ENCODE results near the gene ORC6.

ORC6 gene

GRCh38 chr16:46687486-46687885 is 2.0 kb upstream of the ORC6 start:
- H3K36me3 ChIP-seq (ENCODE audit: control insufficient read depth, low read depth, low read length), result peaks cover 18% of the 10 kb centered on the region
- no peaks in the 10 kb centered on the region for H3K9me3 ChIP-seq (ENCODE audit: control insufficient read depth, low read depth, low read length)
- H3K27ac ChIP-seq (ENCODE audit: low read length), result no peak overlapping the region
- no peaks in the 10 kb centered on the region for H3K27me3 ChIP-seq (ENCODE audit: control insufficient read depth, insufficient read depth, low read length)
- H3K9ac ChIP-seq (ENCODE audit: low read length), result peak overlapping the region; percentile 92
- peaks cover 18% of the 10 kb centered on the region for H3K4me1 ChIP-seq (ENCODE audit: control insufficient read depth, low read depth, low read length)
- H3K4me3 ChIP-seq (ENCODE audit: low read length), result peak overlapping the region; percentile 90

- Histone ChIP-seq H3K4me3 (ENCODE audit: low read length) (peak overlapping the region; percentile 90), H3K4me1 (ENCODE audit: control insufficient read depth, low read depth, low read length) (peaks cover 18% of the 10 kb centered on the region), H3K36me3 (ENCODE audit: control insufficient read depth, low read depth, low read length) (peaks cover 24% of the 10 kb centered on the region), H3K9ac (ENCODE audit: low read length) (peak overlapping the region; percentile 92), H3K9me3 (ENCODE audit: control insufficient read depth, low read depth, low read length) (no peaks in the 10 kb centered on the region), H3K27ac (ENCODE audit: low read length) (peak overlapping the region; percentile 63), H3K27me3 (ENCODE audit: control insufficient read depth, insufficient read depth, low read length) (no peaks in the 10 kb centered on the region)
These were observed 1.3 kb upstream of the ORC6 start for GRCh38 chr16:46688101-46688653.

GRCh38 chr16:46688654-46689364 is 650 bp upstream of the ORC6 start, which contains the start of gene VPS35:
VPS35 (minus strand) TSS chr16:46689178; CDS start chr16:46689133, 45 bp downstream.
- Histone ChIP-seq H3K9ac (ENCODE audit: low read length) (peak within 1 kb of the TSS; percentile 92), H3K36me3 (ENCODE audit: control insufficient read depth, low read depth, low read length) (peaks cover 28% of the 10 kb centered on the region), H3K4me1 (ENCODE audit: control insufficient read depth, low read depth, low read length) (peaks cover 18% of the 10 kb centered on the region), H3K4me3 (ENCODE audit: low read length) (peak within 1 kb of the TSS; percentile 90), H3K9me3 (ENCODE audit: control insufficient read depth, low read depth, low read length) (no peaks in the 10 kb centered on the region), H3K27me3 (ENCODE audit: control insufficient read depth, insufficient read depth, low read length) (no peaks in the 10 kb centered on the region), H3K27ac (ENCODE audit: low read length) (peak within 1 kb of the TSS; percentile 63)

GRCh38 chr16:46690281-46691178 is 1.1 kb downstream of the ORC6 start:
- Histone ChIP-seq H3K9me3 (ENCODE audit: control insufficient read depth, low read depth, low read length) (no peaks in the 10 kb centered on the region), H3K36me3 (ENCODE audit: control insufficient read depth, low read depth, low read length) (peaks cover 38% of the 10 kb centered on the region), H3K4me1 (ENCODE audit: control insufficient read depth, low read depth, low read length) (peaks cover 18% of the 10 kb centered on the region), H3K9ac (ENCODE audit: low read length) (peak overlapping the region; percentile 92), H3K27ac (ENCODE audit: low read length) (peak overlapping the region; percentile 47), H3K27me3 (ENCODE audit: control insufficient read depth, insufficient read depth, low read length) (no peaks in the 10 kb centered on the region), H3K4me3 (ENCODE audit: low read length) (peak overlapping the region; percentile 90)

GRCh38 chr16:46691726-46692125 is 2.3 kb downstream of the ORC6 start:
- H3K27ac ChIP-seq (ENCODE audit: low read length), result no peak overlapping the region
- H3K27me3 ChIP-seq (ENCODE audit: control insufficient read depth, insufficient read depth, low read length), result no peaks in the 10 kb centered on the region
- H3K9me3 ChIP-seq (ENCODE audit: control insufficient read depth, low read depth, low read length), result no peaks in the 10 kb centered on the region
- H3K4me3 ChIP-seq (ENCODE audit: low read length), result peak overlapping the region; percentile 90
- H3K4me1 ChIP-seq (ENCODE audit: control insufficient read depth, low read depth, low read length), result peaks cover 16% of the 10 kb centered on the region
- peaks cover 50% of the 10 kb centered on the region for H3K36me3 ChIP-seq (ENCODE audit: control insufficient read depth, low read depth, low read length)
- no peak overlapping the region for H3K9ac ChIP-seq (ENCODE audit: low read length)

- H3K9me3 ChIP-seq (ENCODE audit: control insufficient read depth, low read depth, low read length), result no peaks in the 10 kb centered on the region
- H3K36me3 ChIP-seq (ENCODE audit: control insufficient read depth, low read depth, low read length), result peaks cover 68% of the 10 kb centered on the region
- H3K27ac ChIP-seq (ENCODE audit: low read length), result no peak overlapping the region
These were observed 4.1 kb downstream of the ORC6 start for GRCh38 chr16:46693598-46693997.

GRCh38 chr16:46695937-46696336 is 6.5 kb downstream of the ORC6 start:
- peaks cover 5% of the 10 kb centered on the region for H3K4me1 ChIP-seq (ENCODE audit: control insufficient read depth, low read depth, low read length)
- H3K27me3 ChIP-seq (ENCODE audit: control insufficient read depth, insufficient read depth, low read length), result no peaks in the 10 kb centered on the region
- H3K9me3 ChIP-seq (ENCODE audit: control insufficient read depth, low read depth, low read length), result no peaks in the 10 kb centered on the region
- H3K4me3 ChIP-seq (ENCODE audit: low read length), result no peak overlapping the region
- H3K27ac ChIP-seq (ENCODE audit: low read length), result no peak overlapping the region
- no peak overlapping the region for H3K9ac ChIP-seq (ENCODE audit: low read length)
- H3K36me3 ChIP-seq (ENCODE audit: control insufficient read depth, low read depth, low read length), result peaks cover 72% of the 10 kb centered on the region

More at GRCh38 chr16:46693598-46693997, 4.1 kb downstream of the ORC6 start:
- Histone ChIP-seq H3K9ac (ENCODE audit: low read length) (no peak overlapping the region), H3K4me3 (ENCODE audit: low read length) (no peak overlapping the region), H3K27me3 (ENCODE audit: control insufficient read depth, insufficient read depth, low read length) (no peaks in the 10 kb centered on the region), H3K4me1 (ENCODE audit: control insufficient read depth, low read depth, low read length) (peaks cover 8% of the 10 kb centered on the region)

GRCh38 chr16:46696957-46697356 is 7.5 kb downstream of the ORC6 start:
- H3K36me3 ChIP-seq (ENCODE audit: control insufficient read depth, low read depth, low read length), result peaks cover 62% of the 10 kb centered on the region
- H3K27ac ChIP-seq (ENCODE audit: low read length), result no peak overlapping the region
- no peak overlapping the region for H3K4me3 ChIP-seq (ENCODE audit: low read length)
- H3K4me1 ChIP-seq (ENCODE audit: control insufficient read depth, low read depth, low read length), result no peaks in the 10 kb centered on the region
- H3K9me3 ChIP-seq (ENCODE audit: control insufficient read depth, low read depth, low read length), result no peaks in the 10 kb centered on the region
- no peak overlapping the region for H3K9ac ChIP-seq (ENCODE audit: low read length)
- no peaks in the 10 kb centered on the region for H3K27me3 ChIP-seq (ENCODE audit: control insufficient read depth, insufficient read depth, low read length)

- Histone ChIP-seq H3K4me1 (ENCODE audit: control insufficient read depth, low read depth, low read length) (no peaks in the 10 kb centered on the region), H3K4me3 (ENCODE audit: low read length) (no peak overlapping the region), H3K36me3 (ENCODE audit: control insufficient read depth, low read depth, low read length) (peaks cover 44% of the 10 kb centered on the region)
These were observed 10.6 kb downstream of the ORC6 start for GRCh38 chr16:46700048-46700447.

GRCh38 chr16:46701615-46702014 is 12.2 kb downstream of the ORC6 start:
- H3K27ac ChIP-seq (ENCODE audit: low read length), result no peak overlapping the region
- no peaks in the 10 kb centered on the region for H3K27me3 ChIP-seq (ENCODE audit: control insufficient read depth, insufficient read depth, low read length)
- no peaks in the 10 kb centered on the region for H3K9me3 ChIP-seq (ENCODE audit: control insufficient read depth, low read depth, low read length)
- H3K4me1 ChIP-seq (ENCODE audit: control insufficient read depth, low read depth, low read length), result no peaks in the 10 kb centered on the region
- no peak overlapping the region for H3K4me3 ChIP-seq (ENCODE audit: low read length)
- peaks cover 29% of the 10 kb centered on the region for H3K36me3 ChIP-seq (ENCODE audit: control insufficient read depth, low read depth, low read length)
- no peak overlapping the region for H3K9ac ChIP-seq (ENCODE audit: low read length)

More at GRCh38 chr16:46700048-46700447, 10.6 kb downstream of the ORC6 start:
- no peaks in the 10 kb centered on the region for H3K27me3 ChIP-seq (ENCODE audit: control insufficient read depth, insufficient read depth, low read length)
- H3K9ac ChIP-seq (ENCODE audit: low read length), result no peak overlapping the region
- H3K9me3 ChIP-seq (ENCODE audit: control insufficient read depth, low read depth, low read length), result no peaks in the 10 kb centered on the region
- no peak overlapping the region for H3K27ac ChIP-seq (ENCODE audit: low read length)

GRCh38 chr16:46702030-46702429 is 12.6 kb downstream of the ORC6 start:
- Histone ChIP-seq H3K36me3 (ENCODE audit: control insufficient read depth, low read depth, low read length) (peaks cover 24% of the 10 kb centered on the region), H3K9ac (ENCODE audit: low read length) (no peak overlapping the region), H3K4me1 (ENCODE audit: control insufficient read depth, low read depth, low read length) (no peaks in the 10 kb centered on the region), H3K4me3 (ENCODE audit: low read length) (no peak overlapping the region), H3K9me3 (ENCODE audit: control insufficient read depth, low read depth, low read length) (no peaks in the 10 kb centered on the region), H3K27me3 (ENCODE audit: control insufficient read depth, insufficient read depth, low read length) (no peaks in the 10 kb centered on the region), H3K27ac (ENCODE audit: low read length) (no peak overlapping the region)
